Neural cell (in vitro differentiated cells): ENCODE results near the gene RHOBTB1.

Experiments used
- POLR2AphosphoS5 ChIP-seq: IDR thresholded peaks from 2 replicates; pipeline ENCODE4 v1.6.1; 2012
- TF ChIP-seq, protein P1 (sequence below): fragments of 450-650 bp; IDR thresholded peaks from 2 replicates; pipeline ENCODE4 v1.5.1; 2014; ENCODE audit warnings: antibody characterized with exemption, mild to moderate bottlenecking, moderate library complexity; ENCODE audit not compliant: poor library complexity, severe bottlenecking

DNA sequence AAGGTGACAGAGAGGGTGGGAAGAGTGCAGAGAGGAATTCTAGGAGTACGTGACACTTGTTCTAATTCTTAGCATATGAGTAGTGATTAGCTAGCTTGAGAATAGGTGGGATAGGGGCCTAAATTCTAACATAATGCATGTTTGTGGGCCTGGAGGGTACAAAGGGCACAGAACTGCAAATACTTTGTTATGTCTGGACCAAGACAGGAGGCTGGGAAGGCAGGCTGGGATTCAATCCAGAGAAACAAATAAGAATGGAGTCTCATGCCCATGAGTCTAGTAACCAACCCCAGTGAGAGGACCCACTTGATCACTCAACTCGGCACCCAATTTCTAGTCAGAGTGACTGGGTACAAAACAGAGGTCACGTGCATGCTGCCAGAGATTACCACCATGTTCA is 40.9 kb downstream of the RHOBTB1 start:
- TF ChIP-seq, protein P1, sequence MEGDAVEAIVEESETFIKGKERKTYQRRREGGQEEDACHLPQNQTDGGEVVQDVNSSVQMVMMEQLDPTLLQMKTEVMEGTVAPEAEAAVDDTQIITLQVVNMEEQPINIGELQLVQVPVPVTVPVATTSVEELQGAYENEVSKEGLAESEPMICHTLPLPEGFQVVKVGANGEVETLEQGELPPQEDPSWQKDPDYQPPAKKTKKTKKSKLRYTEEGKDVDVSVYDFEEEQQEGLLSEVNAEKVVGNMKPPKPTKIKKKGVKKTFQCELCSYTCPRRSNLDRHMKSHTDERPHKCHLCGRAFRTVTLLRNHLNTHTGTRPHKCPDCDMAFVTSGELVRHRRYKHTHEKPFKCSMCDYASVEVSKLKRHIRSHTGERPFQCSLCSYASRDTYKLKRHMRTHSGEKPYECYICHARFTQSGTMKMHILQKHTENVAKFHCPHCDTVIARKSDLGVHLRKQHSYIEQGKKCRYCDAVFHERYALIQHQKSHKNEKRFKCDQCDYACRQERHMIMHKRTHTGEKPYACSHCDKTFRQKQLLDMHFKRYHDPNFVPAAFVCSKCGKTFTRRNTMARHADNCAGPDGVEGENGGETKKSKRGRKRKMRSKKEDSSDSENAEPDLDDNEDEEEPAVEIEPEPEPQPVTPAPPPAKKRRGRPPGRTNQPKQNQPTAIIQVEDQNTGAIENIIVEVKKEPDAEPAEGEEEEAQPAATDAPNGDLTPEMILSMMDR = no peak
- TF ChIP-seq POLR2AphosphoS5 = no peak
